CD8-positive, alpha-beta memory T cell (primary cell): ENCODE results near the gene FERMT3. TPM values are rescaled to one million over a fixed set of nuclear protein-coding genes. Genes with fewer than 3 reads are reported as not detected.
A peak's percentile ranks its signal among the peaks of the same experiment; 100 is the strongest.

Experiments
- CTCF ChIA-PET: fragments of 350-600 bp; sonication (Branson Sonifier 250); formaldehyde crosslinking; loops from one replicate; lab custom pipeline; 2021; ENCODE audit warnings: antibody characterized with exemption; lab: Charles Lee
- POLR2A ChIA-PET: fragments of 350-600 bp; sonication (Branson Sonifier 250); formaldehyde crosslinking; loops from one replicate; lab custom pipeline; 2021; ENCODE audit warnings: antibody characterized with exemption; lab: Charles Lee
- DNase-seq, 5 donors: peaks; one replicate each; pipeline versions ENCODE4 v3.0.0 to v3.0.0-alpha.2; 2020 to 2022; ENCODE audit warnings: mixed read lengths in 1 of 5
- H3K27ac ChIP-seq: one replicate; pipeline ENCODE4 v1.7.0; 2013; ENCODE audit warnings: low read depth, mild to moderate bottlenecking, low read length, moderate library complexity
- H3K27me3 ChIP-seq: 2 replicates; pipeline ENCODE4 v1.7.0; 2013; ENCODE audit warnings: low read length, mild to moderate bottlenecking; ENCODE audit not compliant: insufficient read depth, poor library complexity, severe bottlenecking
- H3K36me3 ChIP-seq: 2 replicates; pipeline ENCODE4 v1.7.0; 2013; ENCODE audit warnings: mild to moderate bottlenecking, low read length, moderate library complexity; ENCODE audit not compliant: insufficient read depth
- H3K4me1 ChIP-seq: 2 replicates; pipeline ENCODE4 v1.7.0; 2013; ENCODE audit warnings: mild to moderate bottlenecking, low read length, moderate library complexity; ENCODE audit not compliant: insufficient read depth
- H3K4me3 ChIP-seq: 2 replicates; pipeline ENCODE4 v1.7.0; 2013; ENCODE audit warnings: mild to moderate bottlenecking, low read length
- H3K9me3 ChIP-seq: 2 replicates; pipeline ENCODE4 v1.7.0; 2013; ENCODE audit warnings: mild to moderate bottlenecking, low read length
- H3K27ac Mint-ChIP-seq, 8 donors: one replicate each; pipeline ENCODE4 v1.8.0; 2020 to 2021; ENCODE audit warnings: mixed read lengths in 8 of 8, mild to moderate bottlenecking in 6 of 8, inconsistent platforms in 3 of 8, moderate library complexity in 3 of 8
- H3K27me3 Mint-ChIP-seq, 2 donors: one replicate each; pipeline ENCODE4 v1.8.0; 2020 to 2021; ENCODE audit warnings: mixed read lengths in 2 of 2, mild to moderate bottlenecking in 1 of 2, moderate library complexity in 1 of 2
- H3K36me3 Mint-ChIP-seq, 3 donors: one replicate each; pipeline ENCODE4 v1.8.0; 2020 to 2021; ENCODE audit warnings: mixed read lengths in 3 of 3, inconsistent platforms in 1 of 3, mild to moderate bottlenecking in 1 of 3
- H3K4me1 Mint-ChIP-seq, 3 donors: one replicate each; pipeline ENCODE4 v1.8.0; 2020 to 2021; ENCODE audit warnings: mixed read lengths in 3 of 3, inconsistent platforms in 1 of 3, mild to moderate bottlenecking in 1 of 3
- H3K4me3 Mint-ChIP-seq, 7 donors: one replicate each; pipeline ENCODE4 v1.8.0; 2020 to 2021; ENCODE audit warnings: mixed read lengths in 7 of 7, mild to moderate bottlenecking in 6 of 7, moderate library complexity in 4 of 7, inconsistent platforms in 2 of 7
- H3K9me3 Mint-ChIP-seq, 5 donors: one replicate each; pipeline ENCODE4 v1.8.0; 2020 to 2022; ENCODE audit warnings: mixed read lengths in 5 of 5, mild to moderate bottlenecking in 3 of 5, moderate library complexity in 2 of 5, inconsistent platforms in 1 of 5
- polyA plus RNA-seq: library from polyadenylated mRNA; unstranded; fragments of 300-500 nt; fragmentation: Illumina TruSeq; gene quantifications from one replicate; pipeline ENCODE4 v1.2.3, GENCODE V29; 2021
- total RNA-seq, 2 experiments: library from RNA; stranded (reverse); gene quantifications; one replicate each; pipeline ENCODE4 v1.2.3, GENCODE V29; 2021

FERMT3 gene
- total and polyA plus RNA-seq, 3 experiments from 2014 or later, result 205 to 213 (median 206) TPM

GRCh38 chr11:64181506-64182411 lies 24.8 kb upstream of the FERMT3 start:
- peaks cover 0 to 6% of the 10 kb centered on the region in 2 donors for H3K27me3 Mint-ChIP-seq
- Histone ChIP-seq H3K4me1 (peaks cover 19% of the 10 kb centered on the region), H3K9me3 (no peaks in the 10 kb centered on the region), H3K36me3 (no peaks in the 10 kb centered on the region), H3K27ac (peak overlapping the region; percentile 35), H3K4me3 (no peak overlapping the region), H3K27me3 (no peaks in the 10 kb centered on the region)
- no peak overlapping the region for H3K27ac Mint-ChIP-seq
- peak in 1 of 5 donors; percentile 10 for DNase-seq
- peak overlapping the region in 1 of 7 donors; percentile 31 for H3K4me3 Mint-ChIP-seq
- ChIA-PET POLR2A (interaction anchor here (0.5 kb wide), 1 partner anchor 20 kb away, joined by 4 read pairs; no protein-coding TSS in a partner anchor), CTCF (interaction anchor here (1.0 to 1.3 kb wide), 5 partner anchors 9 to 123 kb away, joined by 3 to 4 read pairs (median 3); no protein-coding TSS in a partner anchor)
- no peaks in the 10 kb centered on the region for H3K9me3 Mint-ChIP-seq
- peaks cover 21 to 34% (median 21%) of the 10 kb centered on the region in 3 donors for H3K4me1 Mint-ChIP-seq
- H3K36me3 Mint-ChIP-seq, result peaks cover 0 to 3% (median 0%) of the 10 kb centered on the region in 3 donors

- no peaks in the 10 kb centered on the region for H3K9me3 ChIP-seq
- Mint-ChIP-seq H3K4me3 (peak overlapping the region in 5 of 7 donors; percentile 26 to 100 (median 59)), H3K27ac (peak overlapping the region in 2 of 8 donors; percentile 47 to 77), H3K9me3 (no peaks in the 10 kb centered on the region), H3K27me3 (peaks cover 0 to 5% of the 10 kb centered on the region in 2 donors), H3K4me1 (peaks cover 22 to 36% (median 22%) of the 10 kb centered on the region in 3 donors), H3K36me3 (peaks cover 0 to 6% (median 0%) of the 10 kb centered on the region in 3 donors)
- ChIA-PET CTCF (interaction anchor here (1.6 to 2.5 kb wide), 2 partner anchors 21 to 134 kb away, joined by 4 to 11 read pairs; partner anchors contain the start of genes PRDX5 and TRMT112), POLR2A (interaction anchor here (0.7 to 4.9 kb wide), 2 partner anchors 22 to 33 kb away, joined by 6 to 53 read pairs; partner anchors contain the start of gene FERMT3)
- H3K4me1 ChIP-seq, result peaks cover 25% of the 10 kb centered on the region
- DNase-seq, result no peak
- peak overlapping the region; percentile 24 for H3K27ac ChIP-seq
- H3K27me3 ChIP-seq, result no peaks in the 10 kb centered on the region
- H3K4me3 ChIP-seq, result no peak overlapping the region
- no peaks in the 10 kb centered on the region for H3K36me3 ChIP-seq
Observed at GRCh38 chr11:64183890-64184289, 22.6 kb upstream of the FERMT3 start.

- Mint-ChIP-seq H3K27me3 (peaks cover 0 to 5% of the 10 kb centered on the region in 2 donors), H3K9me3 (no peaks in the 10 kb centered on the region), H3K4me3 (peak overlapping the region in 5 of 7 donors; percentile 89 to 100 (median 94)), H3K4me1 (peaks cover 26 to 44% (median 26%) of the 10 kb centered on the region in 3 donors), H3K36me3 (peaks cover 0 to 12% (median 0%) of the 10 kb centered on the region in 3 donors), H3K27ac (peak overlapping the region; percentile 83 to 99 (median 94))
- H3K4me1 ChIP-seq, result peaks cover 33% of the 10 kb centered on the region
- peak overlapping the region; percentile 76 for H3K27ac ChIP-seq
- ChIA-PET POLR2A (interaction anchor here (0.6 to 4.9 kb wide), 15 partner anchors 20 to 347 kb away, joined by 3 to 53 read pairs (median 6); partner anchors contain the start of genes BAD, FERMT3, FKBP2 and MACROD1), CTCF (interaction anchor here (0.6 to 2.5 kb wide), 15 partner anchors 10 to 660 kb away, joined by 3 to 15 read pairs (median 4); partner anchors contain the start of genes COX8A, FERMT3, NUDT22 and TRMT112)
- no peak for DNase-seq
- H3K4me3 ChIP-seq, result peak overlapping the region; percentile 76
- no peaks in the 10 kb centered on the region for H3K27me3 ChIP-seq
- H3K36me3 ChIP-seq, result no peaks in the 10 kb centered on the region
- H3K9me3 ChIP-seq, result no peaks in the 10 kb centered on the region
Observed at GRCh38 chr11:64185175-64185692, 21.3 kb upstream of the FERMT3 start.

GRCh38 chr11:64185693-64186491 lies 20.6 kb upstream of the FERMT3 start, which contains the start of gene STIP1:
TSS of gene STIP1 (plus strand) at chr11:64186171. CDS start at chr11:64186262, 91 bp downstream.
- H3K9me3 Mint-ChIP-seq, result no peaks in the 10 kb centered on the region
- Histone ChIP-seq H3K27me3 (no peaks in the 10 kb centered on the region), H3K4me1 (peaks cover 32% of the 10 kb centered on the region), H3K9me3 (no peaks in the 10 kb centered on the region), H3K27ac (peak within 1 kb of the TSS; percentile 76), H3K36me3 (no peaks in the 10 kb centered on the region), H3K4me3 (peak within 1 kb of the TSS; percentile 76)
- peaks cover 0 to 5% of the 10 kb centered on the region in 2 donors for H3K27me3 Mint-ChIP-seq
- H3K27ac Mint-ChIP-seq, result peak within 1 kb of the TSS; percentile 83 to 99 (median 96)
- H3K36me3 Mint-ChIP-seq, result peaks cover 0 to 16% (median 0%) of the 10 kb centered on the region in 3 donors
- H3K4me3 Mint-ChIP-seq, result peak within 1 kb of the TSS in 5 of 7 donors; percentile 89 to 100 (median 94)
- peaks cover 28 to 48% (median 32%) of the 10 kb centered on the region in 3 donors for H3K4me1 Mint-ChIP-seq
- DNase-seq, result peak; percentile 96 to 100 (median 99)
- CTCF ChIA-PET, result interaction anchor here (0.6 to 2.5 kb wide), 14 partner anchors 10 to 660 kb away, joined by 3 to 15 read pairs (median 4); partner anchors contain the start of genes COX8A, FERMT3, NUDT22 and TRMT112
- POLR2A ChIA-PET, result interaction anchor here (0.6 to 4.9 kb wide), 15 partner anchors 20 to 384 kb away, joined by 3 to 53 read pairs (median 6); partner anchors contain the start of genes BAD, DNAJC4, FERMT3 and FKBP2

- Mint-ChIP-seq H3K27me3 (peaks cover 0 to 5% of the 10 kb centered on the region in 2 donors), H3K36me3 (peaks cover 0 to 16% (median 0%) of the 10 kb centered on the region in 3 donors), H3K4me1 (peaks cover 28 to 45% (median 32%) of the 10 kb centered on the region in 3 donors), H3K4me3 (no peak overlapping the region), H3K27ac (peak overlapping the region in 1 of 8 donors; percentile 83), H3K9me3 (no peaks in the 10 kb centered on the region)
- Histone ChIP-seq H3K27ac (no peak overlapping the region), H3K4me1 (peaks cover 26% of the 10 kb centered on the region), H3K4me3 (no peak overlapping the region), H3K27me3 (no peaks in the 10 kb centered on the region), H3K9me3 (no peaks in the 10 kb centered on the region), H3K36me3 (no peaks in the 10 kb centered on the region)
- CTCF ChIA-PET, result interaction anchor here (0.9 to 4.0 kb wide), 15 partner anchors 11 to 186 kb away, joined by 3 to 34 read pairs (median 5); partner anchors contain the start of genes FERMT3, NUDT22 and TRPT1
- POLR2A ChIA-PET, result interaction anchor here (0.6 to 4.9 kb wide), 11 partner anchors 19 to 385 kb away, joined by 3 to 53 read pairs (median 6); partner anchors contain the start of genes BAD, DNAJC4, FERMT3 and FKBP2
- DNase-seq, result peak in 3 of 5 donors; percentile 26 to 54 (median 45)
Observed at GRCh38 chr11:64186492-64187165, 19.9 kb upstream of the FERMT3 start.

GRCh38 chr11:64192434-64192833 lies 14.1 kb upstream of the FERMT3 start:
- ChIA-PET CTCF (interaction anchor here (1.3 to 1.4 kb wide), 2 partner anchors 14 to 112 kb away, joined by 4 read pairs; partner anchors contain the start of gene FERMT3), POLR2A (no interaction called here)
- Histone ChIP-seq H3K27me3 (no peaks in the 10 kb centered on the region), H3K4me3 (no peak overlapping the region), H3K36me3 (peaks cover 49% of the 10 kb centered on the region), H3K9me3 (no peaks in the 10 kb centered on the region), H3K4me1 (peaks cover 19% of the 10 kb centered on the region), H3K27ac (no peak overlapping the region)
- H3K27me3 Mint-ChIP-seq, result no peaks in the 10 kb centered on the region
- H3K4me1 Mint-ChIP-seq, result peaks cover 14 to 31% (median 29%) of the 10 kb centered on the region in 3 donors
- no peak overlapping the region for H3K4me3 Mint-ChIP-seq
- H3K36me3 Mint-ChIP-seq, result peaks cover 13 to 65% (median 14%) of the 10 kb centered on the region in 3 donors
- DNase-seq, result no peak
- H3K9me3 Mint-ChIP-seq, result no peaks in the 10 kb centered on the region
- peak overlapping the region in 4 of 8 donors; percentile 14 to 35 (median 18) for H3K27ac Mint-ChIP-seq
